ENCODE data around the gene IGLL5.

The IGLL5 gene

DNA sequence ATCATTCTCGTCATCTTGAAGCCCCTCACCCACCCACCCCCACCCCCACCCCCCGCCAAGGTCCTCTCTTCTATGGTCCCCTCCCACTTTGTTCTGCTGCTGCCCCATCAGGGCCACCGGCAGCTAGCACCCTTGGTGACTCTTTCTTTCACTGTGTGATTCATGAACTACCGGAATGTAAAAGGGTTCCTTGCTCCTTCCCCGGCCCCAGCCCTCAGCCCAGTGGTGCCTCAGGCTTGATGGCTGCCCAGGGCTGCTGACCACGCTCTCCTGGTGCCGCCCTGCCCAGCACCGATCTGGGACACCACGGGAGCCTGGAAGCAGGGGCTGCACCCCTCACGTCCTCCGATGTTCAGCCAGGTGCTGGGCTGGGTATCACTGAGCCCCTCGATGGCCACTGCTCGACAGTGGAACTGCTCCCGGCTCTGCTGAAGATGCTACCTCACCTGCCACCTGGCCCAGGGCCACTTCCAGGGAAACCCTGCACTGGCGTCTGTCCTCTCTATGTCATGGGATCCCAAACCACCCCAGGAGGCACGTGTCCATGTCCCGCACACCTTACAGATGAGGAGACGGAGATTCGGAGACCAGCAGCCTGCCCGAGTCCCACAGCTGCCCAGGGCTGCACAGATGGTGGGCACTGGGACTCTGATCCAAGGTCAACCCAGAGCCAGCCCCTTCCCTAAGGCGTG, 39.7 kb downstream of the IGLL5 start:
- no peak for DNase-seq (ENCODE audit: low read depth)

DNA sequence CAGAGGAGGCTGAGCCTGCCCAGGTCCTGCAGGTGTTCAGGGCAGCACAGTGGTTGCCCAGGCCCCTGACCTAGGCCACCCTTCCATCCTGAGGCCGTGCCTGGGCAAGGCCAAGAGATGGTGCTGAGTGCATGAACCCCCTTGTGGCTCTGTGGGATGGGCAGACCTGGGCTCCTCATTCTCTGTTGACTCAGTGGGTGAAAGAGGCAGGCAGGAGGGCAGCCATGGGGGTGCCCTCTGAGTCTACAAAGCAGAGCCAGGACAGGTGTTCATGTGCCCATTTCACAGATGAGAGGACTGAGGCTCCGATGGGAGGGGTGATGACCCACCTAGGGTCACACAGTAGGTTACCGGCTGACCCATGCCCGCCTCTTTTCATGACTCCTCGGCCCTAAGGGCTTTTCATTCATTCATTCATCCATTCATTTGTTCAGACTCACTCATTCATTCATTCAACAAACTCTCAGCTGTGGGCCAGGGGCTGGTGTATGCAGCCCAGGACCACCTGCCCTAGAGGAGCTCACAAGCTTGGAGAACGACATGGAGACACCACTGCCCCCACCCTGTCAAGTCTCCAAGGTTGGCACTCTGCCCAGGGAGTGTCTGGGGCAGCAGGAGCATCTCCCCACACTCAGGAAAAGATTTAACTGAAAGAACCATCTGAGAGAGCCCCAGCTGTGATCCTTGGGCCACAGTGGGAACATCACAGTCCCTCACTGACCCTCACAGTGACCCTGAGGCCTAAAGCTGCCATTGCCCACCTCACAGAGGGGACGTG, 40.5 kb downstream of the IGLL5 start:
- DNase-seq (ENCODE audit: low read depth): no peak

DNA sequence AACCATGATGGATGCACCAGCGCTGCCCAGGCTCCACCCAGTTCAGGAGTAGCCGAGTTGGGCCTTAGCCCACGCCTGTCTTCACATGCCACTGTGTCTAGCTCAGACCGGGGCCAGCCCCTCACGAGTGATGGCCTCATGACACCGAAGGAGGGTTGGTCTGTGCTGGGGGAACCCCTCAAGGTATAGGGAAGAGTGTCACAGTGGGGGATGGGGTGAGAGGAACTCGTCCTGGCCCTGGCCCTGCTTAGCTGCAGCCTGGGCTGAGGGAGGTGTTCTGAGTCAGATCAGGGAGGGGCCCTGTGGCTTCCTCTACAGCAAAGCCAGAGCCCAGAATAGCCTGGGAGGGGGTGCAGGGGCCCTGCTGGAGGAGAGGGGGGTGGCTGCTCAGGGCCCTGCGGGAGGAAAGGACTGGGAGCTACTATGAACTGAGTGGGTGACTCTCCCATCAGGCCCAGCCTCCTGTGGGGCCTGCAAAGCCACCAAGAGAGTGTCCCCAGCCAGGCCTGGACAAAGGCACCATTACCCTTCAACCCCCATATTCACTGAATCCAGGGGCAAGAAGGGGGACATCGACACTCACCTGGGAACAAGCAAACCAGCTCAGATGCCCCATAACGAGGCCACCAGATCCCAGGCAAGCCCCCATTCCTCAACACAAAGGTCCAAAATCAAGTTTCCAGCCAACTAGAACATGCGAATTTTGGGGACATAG, 41.2 kb downstream of the IGLL5 start:
- DNase-seq (ENCODE audit: low read depth): no peak

- no peak for DNase-seq (ENCODE audit: low read depth)
Measured at GRCh38 chr22:22929381-22930221, 42.0 kb downstream of the IGLL5 start.

- no peak for DNase-seq (ENCODE audit: low read depth)
Measured at GRCh38 chr22:22930222-22930497, 42.5 kb downstream of the IGLL5 start.

DNA sequence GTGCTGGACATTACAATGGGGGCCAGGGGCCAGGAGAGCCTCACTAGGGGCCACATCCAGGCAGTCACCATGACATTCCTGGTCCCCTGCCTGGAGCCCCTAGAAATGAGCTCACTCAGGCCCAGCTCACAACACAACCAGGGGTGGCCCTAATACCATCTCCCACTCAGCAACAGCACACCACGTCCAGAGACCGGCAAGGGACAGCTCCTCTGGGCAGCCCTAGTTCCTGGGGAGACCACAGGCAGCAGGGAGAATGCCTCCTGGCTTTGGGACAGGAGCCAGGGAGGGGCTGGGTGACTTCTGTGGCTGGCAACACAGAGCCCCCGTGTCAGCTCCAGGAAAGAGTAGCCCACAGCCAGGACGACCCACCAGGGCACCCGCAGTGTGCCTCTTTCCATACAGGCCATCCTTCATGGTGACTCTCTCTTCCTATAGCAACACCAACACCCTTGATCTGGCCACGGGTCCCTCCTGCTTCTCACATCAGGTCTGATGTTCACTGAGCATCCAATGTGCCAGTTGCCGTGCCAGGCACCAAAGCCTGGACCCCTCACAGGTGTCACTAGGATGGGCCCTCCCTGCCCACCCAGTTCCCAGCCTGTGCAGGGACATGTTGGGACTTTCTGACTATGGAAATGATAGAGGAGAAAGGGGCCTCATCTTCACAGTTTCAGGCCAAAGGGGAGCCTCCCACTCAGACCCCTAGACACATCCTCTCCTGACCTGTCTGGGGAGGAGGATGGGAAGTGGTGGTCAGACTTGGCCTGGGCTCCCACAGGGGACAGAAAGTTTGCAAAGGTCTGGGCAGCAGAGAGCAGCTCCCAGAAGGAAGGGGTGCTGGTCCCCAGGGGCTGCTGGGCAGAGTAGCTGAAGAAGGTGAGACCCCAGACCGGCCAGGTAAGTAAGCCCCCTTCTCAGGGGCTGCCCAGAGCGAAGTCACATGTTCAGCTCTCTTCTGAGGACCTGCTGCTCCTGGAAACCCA, 43.2 kb downstream of the IGLL5 start:
- no peak for DNase-seq (ENCODE audit: low read depth)

DNA sequence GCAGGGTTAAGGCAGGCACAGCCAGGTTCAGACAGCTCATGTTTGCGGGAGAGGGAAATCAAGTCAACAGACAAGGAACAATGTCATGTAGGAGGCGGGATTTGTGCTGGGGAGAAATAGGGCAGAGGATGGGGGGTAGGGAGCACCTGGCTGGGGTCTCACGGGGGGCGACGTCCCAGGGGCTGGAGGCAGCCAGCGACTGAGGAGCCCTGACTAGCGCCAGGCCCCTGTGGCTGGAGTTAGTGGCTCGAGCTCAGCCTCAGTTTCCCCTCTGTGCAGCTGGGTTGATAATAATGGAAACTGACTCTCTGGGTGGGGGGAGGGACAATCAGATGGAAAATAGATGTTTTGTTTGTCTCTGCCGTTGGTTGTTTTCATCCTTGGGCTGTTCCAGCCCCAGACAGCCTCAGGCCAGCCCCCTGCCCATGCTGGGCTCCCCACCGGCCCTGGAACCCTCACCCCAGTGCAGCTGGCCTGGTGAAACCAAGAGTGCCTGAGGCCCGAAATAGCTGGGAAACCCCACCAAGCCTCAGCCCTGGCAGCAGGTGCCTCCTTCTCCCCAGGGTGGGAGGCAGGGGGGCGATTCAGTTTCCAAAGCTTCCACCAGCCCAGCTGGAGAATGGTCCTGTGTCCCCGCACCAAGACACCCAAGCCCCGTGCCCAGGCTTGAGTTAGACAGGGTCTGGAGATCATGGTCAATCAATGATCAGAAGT, 44.1 kb downstream of the IGLL5 start:
- DNase-seq (ENCODE audit: low read depth): no peak

DNA sequence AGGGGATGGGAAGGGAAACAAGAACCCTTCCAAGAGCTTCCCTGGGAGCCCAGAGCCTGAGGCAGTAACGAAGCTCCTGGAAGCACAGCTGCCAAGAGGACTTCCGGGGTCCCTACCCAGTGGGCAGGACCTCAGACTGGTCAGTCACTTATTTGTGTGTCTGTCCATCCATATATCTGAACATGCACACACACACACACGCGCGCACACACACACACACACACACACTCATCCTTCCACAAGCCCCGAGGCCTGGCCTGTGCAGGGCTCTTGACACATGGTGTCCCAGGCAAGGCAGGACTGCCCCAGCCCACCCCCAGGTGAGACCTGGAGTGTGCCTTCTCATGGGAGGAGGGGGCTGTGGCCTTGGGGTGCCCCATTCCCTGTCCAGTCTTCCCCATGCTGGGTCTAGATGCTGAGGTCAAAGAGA, 44.9 kb downstream of the IGLL5 start:
- DNase-seq (ENCODE audit: low read depth): no peak

DNA sequence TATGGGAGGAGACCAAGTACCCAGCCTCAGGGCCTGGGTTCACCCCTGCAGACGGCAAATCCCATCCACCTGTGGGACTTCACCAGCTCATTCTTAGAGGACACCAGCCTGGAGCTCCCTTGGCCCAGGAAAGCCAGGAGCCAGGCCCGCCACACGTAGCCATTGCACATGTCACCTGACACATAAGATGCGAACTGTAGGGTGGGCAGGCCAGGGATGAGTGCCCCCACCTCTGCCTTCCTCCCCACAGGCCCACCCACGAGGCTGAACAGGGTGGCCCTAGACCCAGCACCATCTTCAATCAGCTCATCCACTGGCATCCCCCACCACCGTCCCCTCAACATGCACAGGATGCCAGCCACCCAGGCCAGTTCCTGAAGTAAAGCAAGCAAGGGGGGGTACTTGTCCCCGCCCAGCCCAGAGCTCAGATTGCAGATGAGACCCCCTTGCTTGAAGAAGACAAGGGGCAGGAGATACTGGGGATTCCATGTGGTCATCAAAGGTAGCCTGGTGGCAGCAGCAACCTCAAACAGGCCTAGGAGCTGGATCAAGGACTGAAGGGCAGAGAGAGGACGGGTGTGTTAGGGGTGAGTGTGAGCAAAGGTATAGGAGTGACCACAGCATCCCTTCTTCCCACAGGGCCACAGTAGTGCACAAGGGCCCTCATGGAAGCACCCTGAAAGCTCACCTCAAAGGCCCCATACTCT, 45.6 kb downstream of the IGLL5 start:
- DNase-seq (ENCODE audit: low read depth): no peak

DNA sequence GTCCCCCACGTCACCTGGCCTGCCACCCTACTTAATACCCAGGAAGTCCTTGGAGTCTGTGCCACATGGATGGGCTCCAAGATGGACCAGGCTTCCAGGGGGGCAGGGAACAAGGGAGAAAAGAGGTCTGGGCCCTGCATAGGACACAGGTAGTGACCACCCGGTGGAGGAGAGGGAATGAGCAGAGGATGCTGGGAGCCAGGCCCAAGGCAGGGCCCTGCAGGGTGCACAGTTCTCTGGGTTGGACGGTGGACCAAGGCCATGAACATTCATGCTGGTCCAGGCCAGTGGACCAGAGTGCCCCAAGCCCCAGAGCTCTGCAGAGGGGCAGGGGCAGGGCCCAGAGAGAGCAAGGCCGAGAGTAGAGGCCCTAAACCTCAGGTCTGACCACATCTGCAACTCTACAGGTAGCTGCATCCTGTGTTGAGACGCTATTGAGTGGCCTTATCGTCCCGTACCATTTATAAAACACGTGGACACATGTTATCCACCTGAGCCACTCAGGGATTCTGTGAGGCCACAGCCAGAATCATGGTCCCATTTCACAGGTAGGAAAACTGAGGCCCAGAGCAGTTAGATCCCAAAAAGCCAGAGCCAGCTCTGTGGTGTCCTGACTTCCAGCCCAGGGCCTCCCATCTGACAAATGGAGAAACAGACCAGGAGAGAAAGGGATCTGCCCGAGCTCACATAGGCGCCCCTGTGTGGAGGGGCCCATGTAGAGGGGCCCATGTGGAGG, 46.4 kb downstream of the IGLL5 start:
- DNase-seq (ENCODE audit: low read depth): no peak

DNA sequence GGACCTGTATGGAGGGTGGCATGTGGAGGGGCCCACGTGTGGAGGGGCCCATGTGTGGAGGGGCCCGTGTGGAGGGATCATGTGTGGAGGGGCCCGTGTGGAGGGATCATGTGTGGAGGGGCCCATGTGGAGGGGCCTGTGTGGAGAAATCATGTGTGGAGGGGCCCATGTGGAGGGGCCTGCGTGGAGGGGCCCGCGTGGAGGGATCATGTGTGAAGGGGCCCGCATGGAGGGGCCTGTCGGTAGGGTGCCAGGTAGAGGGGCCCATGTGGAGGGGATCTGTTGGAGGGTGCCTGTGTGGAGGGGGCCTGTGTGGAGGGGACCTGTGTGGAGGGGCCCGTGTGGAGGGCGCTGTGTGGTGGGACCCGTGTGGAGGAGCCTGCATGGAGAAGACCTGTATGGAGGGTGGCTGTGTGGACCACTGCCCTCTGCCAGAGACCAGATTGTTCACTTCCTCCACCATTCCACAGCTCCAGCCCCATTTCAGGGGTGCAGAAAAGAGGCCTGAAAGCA, 47.0 kb downstream of the IGLL5 start:
- DNase-seq (ENCODE audit: low read depth): no peak

DNA sequence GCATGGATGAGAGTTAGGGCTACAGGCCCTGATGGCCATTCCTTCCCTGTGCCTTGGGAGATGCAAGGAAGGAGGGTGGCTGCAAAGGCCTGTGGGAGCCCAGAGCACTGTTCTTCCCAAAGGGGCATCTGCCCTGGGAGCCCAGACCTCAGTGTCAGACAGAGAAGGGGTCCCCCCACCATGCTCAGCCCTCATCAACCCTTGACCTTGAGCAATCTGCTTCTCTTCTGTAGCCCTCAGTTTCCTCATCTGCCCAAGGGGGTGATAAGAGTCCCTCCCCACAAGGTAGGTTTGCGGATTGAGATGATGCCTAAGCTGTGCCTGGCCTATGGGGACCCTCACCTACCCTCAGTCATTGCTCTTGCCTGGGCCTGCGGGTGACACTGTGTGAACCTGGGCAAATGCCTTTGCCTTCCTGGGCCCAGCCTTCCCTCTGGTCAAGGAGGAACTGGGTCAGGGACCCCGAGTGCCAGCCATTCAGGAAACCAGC, 47.5 kb downstream of the IGLL5 start:
- no peak for DNase-seq (ENCODE audit: low read depth)

DNA sequence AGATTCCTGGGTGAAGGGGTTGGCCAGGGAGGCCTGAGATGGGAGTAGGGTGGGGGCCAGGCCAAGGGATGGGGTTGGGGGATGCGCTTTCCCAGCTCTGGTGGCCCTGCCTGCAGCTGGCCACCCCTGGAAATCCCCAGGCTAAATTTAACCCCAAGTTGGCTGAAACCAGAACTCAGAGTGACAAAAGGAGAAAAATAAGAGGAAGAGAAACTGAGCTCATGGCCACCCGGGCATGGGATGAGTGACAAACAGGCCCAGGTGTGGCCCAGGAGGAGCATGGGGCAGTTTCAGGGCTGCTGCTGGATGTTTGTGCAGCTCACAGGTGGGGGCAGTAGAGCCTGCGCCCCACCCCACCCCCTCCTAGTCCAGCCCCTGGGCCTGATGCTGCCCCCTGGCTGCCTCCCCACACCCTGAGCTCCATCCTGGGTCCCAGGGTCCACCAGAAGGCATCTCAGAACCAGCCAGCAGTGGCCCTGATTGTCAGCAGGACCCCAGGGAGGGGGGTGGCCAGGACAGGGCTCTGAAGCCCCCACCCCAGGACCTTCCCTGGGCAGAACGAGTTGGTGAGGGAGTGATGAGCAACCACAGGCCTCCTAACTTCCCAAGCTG, 48.0 kb downstream of the IGLL5 start:
- DNase-seq (ENCODE audit: low read depth): no peak

DNA sequence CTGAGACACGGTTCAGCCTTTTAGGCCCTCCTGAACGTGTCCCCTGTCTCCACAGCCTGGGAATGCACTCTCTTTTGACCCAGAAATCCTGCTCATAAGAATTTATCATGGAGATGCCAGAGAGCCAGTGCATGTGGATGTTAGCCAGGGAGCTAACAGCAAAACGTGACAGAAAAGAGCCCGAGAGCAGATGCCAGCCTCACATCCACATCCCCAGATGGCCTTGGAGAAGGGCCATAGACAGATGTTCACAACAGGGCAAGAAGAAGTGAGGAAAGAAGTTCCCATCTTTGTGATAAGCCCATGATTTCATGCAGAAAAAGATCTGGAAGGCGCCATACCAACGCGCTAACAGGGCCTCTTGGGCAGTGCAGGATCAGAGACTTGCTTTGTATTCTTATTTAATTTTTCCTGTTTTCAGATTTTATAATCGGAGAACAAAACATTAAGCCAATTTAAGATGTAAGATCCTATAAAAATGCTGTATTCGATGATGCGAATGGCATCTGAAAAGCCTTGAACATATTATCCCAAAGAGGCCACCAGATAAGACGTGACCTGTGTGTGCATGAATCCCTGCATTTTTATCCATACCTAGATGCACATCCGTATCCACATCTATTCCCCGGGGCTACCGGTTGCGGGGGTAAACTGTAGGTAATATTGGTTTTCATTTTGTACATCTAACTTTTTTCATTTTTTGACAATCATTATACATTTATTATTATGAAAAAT, 48.7 kb downstream of the IGLL5 start:
- no peak for DNase-seq (ENCODE audit: low read depth)

GRCh38 chr22:22936915-22937656, 49.5 kb downstream of the IGLL5 start:
- DNase-seq (ENCODE audit: low read depth): no peak

- DNase-seq (ENCODE audit: low read depth): no peak
Measured at GRCh38 chr22:22937894-22938480, 50.4 kb downstream of the IGLL5 start.
